ENCODE data around the gene PPHLN1.

Gene PPHLN1

DNA sequence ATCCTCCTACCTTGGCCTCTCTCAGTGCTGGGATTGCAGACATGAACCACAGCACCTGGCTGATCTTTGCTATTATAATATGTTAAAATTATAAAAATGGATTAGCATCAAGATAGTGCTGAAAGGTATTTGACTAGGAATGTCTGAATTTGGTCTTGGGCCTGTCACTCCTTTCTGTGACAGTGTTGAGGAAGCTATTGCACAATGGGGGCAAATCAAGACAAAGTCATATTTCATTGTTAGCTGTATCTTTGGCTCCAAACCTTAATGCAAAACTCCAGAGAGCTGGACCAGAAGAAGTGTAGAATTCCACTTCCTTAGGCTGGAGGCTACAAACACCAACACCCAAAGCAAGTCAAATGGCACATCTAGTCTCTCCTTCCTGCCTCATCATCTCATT lies 42.2 kb upstream of the PPHLN1 start:
- DNase-seq (ENCODE audit: low read depth), result no peak
- TF ChIP-seq, protein P1, sequence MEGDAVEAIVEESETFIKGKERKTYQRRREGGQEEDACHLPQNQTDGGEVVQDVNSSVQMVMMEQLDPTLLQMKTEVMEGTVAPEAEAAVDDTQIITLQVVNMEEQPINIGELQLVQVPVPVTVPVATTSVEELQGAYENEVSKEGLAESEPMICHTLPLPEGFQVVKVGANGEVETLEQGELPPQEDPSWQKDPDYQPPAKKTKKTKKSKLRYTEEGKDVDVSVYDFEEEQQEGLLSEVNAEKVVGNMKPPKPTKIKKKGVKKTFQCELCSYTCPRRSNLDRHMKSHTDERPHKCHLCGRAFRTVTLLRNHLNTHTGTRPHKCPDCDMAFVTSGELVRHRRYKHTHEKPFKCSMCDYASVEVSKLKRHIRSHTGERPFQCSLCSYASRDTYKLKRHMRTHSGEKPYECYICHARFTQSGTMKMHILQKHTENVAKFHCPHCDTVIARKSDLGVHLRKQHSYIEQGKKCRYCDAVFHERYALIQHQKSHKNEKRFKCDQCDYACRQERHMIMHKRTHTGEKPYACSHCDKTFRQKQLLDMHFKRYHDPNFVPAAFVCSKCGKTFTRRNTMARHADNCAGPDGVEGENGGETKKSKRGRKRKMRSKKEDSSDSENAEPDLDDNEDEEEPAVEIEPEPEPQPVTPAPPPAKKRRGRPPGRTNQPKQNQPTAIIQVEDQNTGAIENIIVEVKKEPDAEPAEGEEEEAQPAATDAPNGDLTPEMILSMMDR (conservative IDR thresholded peaks at IDR 0.05; ENCODE audit: control insufficient read depth, insufficient read depth, low read depth, low read length), result no peak
- H3K4me3 ChIP-seq (ENCODE audit: control insufficient read depth, low read depth, low read length), result no peak overlapping the region

DNA sequence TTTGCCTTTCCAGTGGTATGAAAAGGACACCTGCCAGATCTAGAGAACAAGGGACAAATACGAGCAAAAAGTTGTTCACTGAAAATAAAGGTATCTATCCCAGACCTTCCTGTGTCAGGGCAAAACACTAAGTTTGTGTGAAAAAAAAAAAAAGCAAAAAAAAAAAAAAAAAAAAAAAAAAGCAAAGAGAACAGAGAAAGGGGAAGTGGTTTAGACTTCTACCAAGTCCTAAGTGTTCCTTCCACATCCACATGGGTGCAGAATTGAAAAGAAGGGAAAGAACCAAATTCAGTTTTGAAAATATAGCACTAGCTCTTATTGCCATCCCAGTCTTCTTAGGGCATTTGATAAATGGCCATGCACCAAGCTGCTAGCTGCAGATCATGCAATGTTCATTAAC lies 41.8 kb upstream of the PPHLN1 start:
- TF ChIP-seq, protein P1 (conservative IDR thresholded peaks at IDR 0.05; ENCODE audit: control insufficient read depth, insufficient read depth, low read depth, low read length), result no peak
- H3K4me3 ChIP-seq (ENCODE audit: control insufficient read depth, low read depth, low read length), result no peak overlapping the region
- DNase-seq (ENCODE audit: low read depth), result no peak

DNA sequence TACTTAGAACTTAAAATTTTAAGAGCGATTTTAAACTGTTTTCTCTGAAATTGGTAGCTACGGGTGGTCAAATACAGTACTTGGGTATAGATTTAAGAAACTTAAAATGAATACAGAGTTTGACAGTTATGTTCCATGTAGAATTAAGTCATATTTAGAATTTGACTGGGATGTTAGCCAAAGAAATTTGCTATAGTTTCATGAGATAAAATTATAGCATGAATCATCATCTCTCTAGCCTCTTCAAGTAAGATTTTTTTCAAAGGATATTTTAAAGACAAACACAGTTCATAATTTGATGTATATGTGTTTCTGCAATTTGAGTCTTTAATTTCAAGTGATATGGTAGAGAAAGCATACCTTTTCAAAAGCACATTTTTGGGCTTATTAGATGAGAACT lies 41.1 kb upstream of the PPHLN1 start:
- TF ChIP-seq, protein P1 (conservative IDR thresholded peaks at IDR 0.05; ENCODE audit: control insufficient read depth, insufficient read depth, low read depth, low read length), result no peak
- no peak for DNase-seq (ENCODE audit: low read depth)
- no peak overlapping the region for H3K4me3 ChIP-seq (ENCODE audit: control insufficient read depth, low read depth, low read length)

DNA sequence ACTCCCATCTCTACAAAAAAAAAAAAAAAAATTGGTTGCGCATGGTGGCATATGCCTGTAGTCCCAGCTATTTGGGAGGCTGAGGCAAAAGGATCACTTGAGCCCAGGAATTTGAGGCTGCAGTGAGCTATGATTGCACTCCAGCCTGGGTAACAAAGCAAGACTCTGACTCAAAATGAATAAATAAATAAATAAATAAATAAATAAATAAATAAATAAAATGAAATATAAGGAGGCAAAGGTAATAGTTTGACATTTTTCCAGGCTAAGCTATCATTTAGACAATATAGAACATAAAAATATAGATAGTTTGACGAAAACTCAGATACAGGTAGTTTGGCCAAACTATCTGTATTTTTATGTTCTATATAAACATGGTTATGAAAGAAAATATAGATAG lies 40.5 kb upstream of the PPHLN1 start:
- no peak overlapping the region for H3K4me3 ChIP-seq (ENCODE audit: control insufficient read depth, low read depth, low read length)
- TF ChIP-seq, protein P1 (conservative IDR thresholded peaks at IDR 0.05; ENCODE audit: control insufficient read depth, insufficient read depth, low read depth, low read length), result no peak
- no peak for DNase-seq (ENCODE audit: low read depth)

DNA sequence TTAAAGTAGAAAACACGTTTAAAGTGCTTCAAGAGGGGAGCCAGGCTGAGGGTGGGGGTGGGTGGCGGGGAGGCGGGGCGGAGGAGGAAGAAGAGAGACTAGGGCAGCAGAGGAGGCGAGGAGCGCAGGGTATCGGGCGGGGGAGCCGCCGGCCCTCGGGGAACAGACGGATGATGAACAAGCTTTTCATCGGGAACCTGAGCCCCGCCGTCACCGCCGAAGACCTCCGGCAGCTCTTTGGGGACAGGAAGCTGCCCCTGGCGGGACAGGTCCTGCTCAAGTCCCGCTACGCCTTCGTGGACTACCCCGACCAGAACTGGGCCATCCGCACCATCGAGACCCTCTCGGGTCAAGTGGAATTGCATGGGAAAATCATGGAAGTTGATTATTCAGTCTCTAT lies 39.2 kb upstream of the PPHLN1 start:
- DNase-seq (ENCODE audit: low read depth), result no peak
- TF ChIP-seq, protein P1 (conservative IDR thresholded peaks at IDR 0.05; ENCODE audit: control insufficient read depth, insufficient read depth, low read depth, low read length), result no peak
- no peak overlapping the region for H3K4me3 ChIP-seq (ENCODE audit: control insufficient read depth, low read depth, low read length)

DNA sequence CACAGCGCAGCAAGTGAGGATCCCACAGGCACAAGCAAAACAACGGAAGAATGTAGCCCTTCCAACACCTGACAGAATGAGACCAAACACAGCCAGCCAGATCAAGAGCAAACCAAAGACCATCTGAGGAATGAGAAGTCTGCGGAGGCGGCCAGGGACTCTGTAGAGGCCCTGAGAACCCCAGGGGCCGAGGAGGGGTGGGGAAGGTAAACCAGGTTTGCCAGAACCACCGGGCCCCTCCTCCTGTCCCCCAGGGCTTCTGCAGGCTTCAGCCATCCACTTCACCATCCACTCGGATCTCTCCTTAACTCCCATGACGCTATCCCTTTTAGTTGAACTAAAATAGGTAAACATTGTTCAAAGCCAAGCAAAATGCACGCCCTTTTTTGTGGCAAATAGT lies 37.4 kb upstream of the PPHLN1 start:
- TF ChIP-seq, protein P1 (conservative IDR thresholded peaks at IDR 0.05; ENCODE audit: control insufficient read depth, insufficient read depth, low read depth, low read length), result no peak
- DNase-seq (ENCODE audit: low read depth), result no peak

DNA sequence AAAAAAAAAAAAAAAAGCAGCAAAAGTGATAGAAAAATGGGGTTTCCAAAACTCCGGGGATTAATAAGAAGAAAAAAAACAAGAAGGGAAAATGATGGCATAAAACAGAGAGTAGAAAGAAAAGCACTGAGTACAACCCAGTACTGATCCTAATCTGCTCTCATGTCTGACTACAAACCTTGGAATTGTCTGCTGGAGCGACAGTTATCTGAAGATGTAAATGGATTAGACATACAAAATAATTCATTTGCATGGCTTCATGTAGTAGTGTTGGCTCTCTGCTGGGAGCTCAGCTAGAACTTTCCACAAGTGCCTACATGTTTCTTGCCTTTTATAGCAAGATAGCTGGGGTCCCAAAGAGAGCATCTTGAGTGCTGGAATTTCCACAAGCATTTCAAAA lies 34.3 kb upstream of the PPHLN1 start:
- no peak overlapping the region for H3K4me3 ChIP-seq (ENCODE audit: control insufficient read depth, low read depth, low read length)
- TF ChIP-seq, protein P1 (conservative IDR thresholded peaks at IDR 0.05; ENCODE audit: control insufficient read depth, insufficient read depth, low read depth, low read length), result no peak

More for the DNA sequence above, 37.4 kb upstream of the PPHLN1 start:
- no peak overlapping the region for H3K4me3 ChIP-seq (ENCODE audit: control insufficient read depth, low read depth, low read length)

More for the DNA sequence above, 34.3 kb upstream of the PPHLN1 start:
- no peak for DNase-seq (ENCODE audit: low read depth)
